Measurements from ENCODE around the gene TRPV4.

Gene TRPV4

DNA sequence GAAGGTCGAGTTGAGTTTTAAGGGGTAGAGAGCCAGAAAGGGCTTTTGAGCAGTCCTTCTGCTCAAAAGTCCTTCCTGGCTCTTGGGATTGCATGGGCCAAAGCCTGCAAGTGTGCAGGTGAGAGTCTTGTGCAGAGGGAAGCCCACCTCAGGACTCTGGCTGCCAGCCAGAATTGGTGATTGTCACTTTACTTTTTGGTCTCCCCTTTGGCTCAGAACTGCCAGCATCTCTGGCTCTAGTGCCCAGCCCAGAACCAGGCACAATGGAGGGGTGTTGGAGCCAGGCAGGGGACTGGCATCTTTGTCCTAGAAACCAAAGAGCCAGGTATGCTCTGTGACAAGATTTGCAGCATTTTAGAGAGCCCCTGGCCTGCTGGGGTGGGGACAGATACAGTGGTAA lies 96.1 kb downstream of the TRPV4 start:
- TF ChIP-seq CTCF (IDR thresholded peaks at IDR 0.05; ENCODE audit: control insufficient read depth, extremely low read depth, insufficient read depth), result no peak

DNA sequence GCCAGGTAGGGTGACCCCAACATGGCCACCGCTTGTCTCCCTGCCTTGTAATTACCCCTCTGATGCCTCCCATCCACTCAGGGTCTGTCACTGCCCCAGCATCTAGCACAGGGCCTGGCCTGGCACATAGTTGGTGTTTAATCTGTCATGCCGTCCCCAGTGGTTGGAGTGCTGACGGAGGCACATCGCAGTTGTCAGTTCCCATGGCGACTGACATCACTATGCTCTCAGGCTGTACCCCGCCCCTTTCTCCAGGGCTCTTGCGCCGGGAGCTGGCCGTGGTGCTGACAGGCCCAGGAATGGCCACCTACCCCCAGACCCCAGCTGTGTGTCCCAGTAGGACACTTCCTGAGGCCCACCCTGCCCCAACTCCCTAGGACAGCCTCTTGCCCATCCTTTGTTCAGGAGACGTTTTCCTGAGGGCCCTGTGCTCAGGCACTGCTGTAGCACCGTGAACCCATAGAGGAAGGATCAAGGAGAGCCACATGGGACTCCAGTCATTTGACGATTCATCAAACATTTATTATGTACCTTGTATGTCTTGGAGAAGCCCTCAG lies 96.6 kb downstream of the TRPV4 start:
- TF ChIP-seq CTCF (IDR thresholded peaks at IDR 0.05; ENCODE audit: control insufficient read depth, extremely low read depth, insufficient read depth), result no peak
- no peak for DNase-seq (ENCODE audit: low read depth)

More for the DNA sequence above, 96.1 kb downstream of the TRPV4 start:
- DNase-seq (ENCODE audit: low read depth), result no peak
- H3K4me3 ChIP-seq (ENCODE audit: low read depth, low read length), result no peak overlapping the region

DNA sequence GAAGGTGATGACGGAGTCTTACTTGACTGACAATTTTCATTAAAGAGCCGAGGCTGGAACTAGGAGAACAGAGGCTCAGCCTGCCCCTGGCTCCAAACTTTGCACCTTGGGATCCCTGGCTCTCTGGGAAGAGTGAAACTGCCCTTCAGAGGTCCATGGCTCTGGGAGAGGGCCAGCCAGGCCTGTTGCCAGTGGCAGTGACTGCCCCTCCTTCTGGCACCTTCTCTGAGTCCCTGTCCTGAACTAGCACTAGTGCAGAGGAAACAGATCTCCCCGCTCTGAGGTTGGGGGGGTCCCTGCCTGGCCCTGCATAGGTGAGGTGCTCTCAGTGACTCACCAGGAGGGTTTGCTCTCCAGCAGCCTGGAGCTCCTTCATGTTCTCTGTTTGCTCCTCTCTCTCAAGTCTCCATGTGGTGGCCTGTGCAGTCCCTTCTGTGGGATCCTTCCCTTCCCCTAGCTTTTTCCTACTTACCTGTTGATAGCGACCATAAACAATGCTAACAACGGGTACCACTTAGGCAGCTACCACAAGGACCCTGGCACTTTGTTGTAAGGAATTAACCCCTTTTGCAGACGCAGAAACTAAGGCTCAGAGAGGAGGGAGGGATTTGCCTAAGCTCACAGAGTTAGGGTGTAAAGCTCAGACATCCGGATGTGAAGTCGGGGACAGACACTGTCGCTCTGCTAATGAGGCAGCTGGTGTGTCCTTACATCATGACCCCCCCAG lies 97.2 kb downstream of the TRPV4 start:
- H3K4me3 ChIP-seq (ENCODE audit: low read depth, low read length), result no peak overlapping the region
- no peak for TF ChIP-seq CTCF (IDR thresholded peaks at IDR 0.05; ENCODE audit: control insufficient read depth, extremely low read depth, insufficient read depth)
- DNase-seq (ENCODE audit: low read depth), result no peak

More for the DNA sequence above, 96.6 kb downstream of the TRPV4 start:
- no peak overlapping the region for H3K4me3 ChIP-seq (ENCODE audit: low read depth, low read length)

DNA sequence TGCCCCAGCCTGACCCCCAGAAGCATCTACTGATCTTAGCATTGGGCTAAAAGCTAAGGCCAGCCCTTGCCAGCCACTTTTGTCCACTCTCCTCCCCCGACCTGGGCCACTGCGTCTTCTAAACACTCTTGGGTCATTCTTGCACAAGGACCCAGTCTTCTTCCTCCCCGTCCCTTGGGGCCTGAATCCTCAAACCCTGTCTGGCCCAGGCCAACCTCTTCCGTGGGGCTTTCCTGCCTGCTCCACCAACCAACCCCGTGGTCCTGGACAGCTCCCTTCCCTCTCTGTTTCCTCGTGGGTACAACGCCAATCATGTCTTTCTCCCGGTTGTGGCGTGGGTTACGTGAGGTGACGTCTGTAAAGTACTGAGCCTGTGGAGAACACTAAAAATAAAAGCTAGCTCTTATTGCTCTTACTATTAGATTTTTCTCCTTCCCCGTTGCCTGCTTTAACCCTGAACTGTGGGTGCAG lies 98.1 kb downstream of the TRPV4 start:
- TF ChIP-seq CTCF (IDR thresholded peaks at IDR 0.05; ENCODE audit: control insufficient read depth, extremely low read depth, insufficient read depth), result no peak
- DNase-seq (ENCODE audit: low read depth), result no peak

GRCh38 chr12:109734219-109735000 lies 98.8 kb downstream of the TRPV4 start:
- no peak for TF ChIP-seq CTCF (IDR thresholded peaks at IDR 0.05; ENCODE audit: control insufficient read depth, extremely low read depth, insufficient read depth)
- H3K4me3 ChIP-seq (ENCODE audit: low read depth, low read length), result no peak overlapping the region
- DNase-seq (ENCODE audit: low read depth), result no peak

More for the DNA sequence above, 98.1 kb downstream of the TRPV4 start:
- no peak overlapping the region for H3K4me3 ChIP-seq (ENCODE audit: low read depth, low read length)

All from LNCaP clone FGC (cell line).